Smooth muscle cell (in vitro differentiated cells): ENCODE measurements around the gene LRTM2. TPM values are rescaled to one million over a fixed set of nuclear protein-coding genes. Genes with fewer than 3 reads are reported as not detected.

ENCODE experiments used
- DNase-seq: peaks from one replicate; lab custom pipeline; 2025; ENCODE audit not compliant: unreplicated experiment; lab: John Stamatoyannopoulos, UW
- H2AFZ ChIP-seq: fragments of 200-600 bp; sonication (generic); 2 replicates; pipeline ENCODE4 v1.6.0; 2016; ENCODE audit warnings: antibody characterized with exemption, low read depth, mild to moderate bottlenecking
- H3F3A ChIP-seq: fragments of 200-600 bp; sonication (generic); 2 replicates; pipeline ENCODE4 v1.6.0; 2017; ENCODE audit warnings: antibody characterized with exemption, low read depth
- H3K27ac ChIP-seq: fragments of 200-600 bp; sonication (generic); 2 replicates; pipeline ENCODE4 v1.5.1; 2016; ENCODE audit warnings: low read depth, mild to moderate bottlenecking
- H3K27me3 ChIP-seq: fragments of 200-600 bp; sonication (generic); 2 replicates; pipeline ENCODE4 v1.6.1; 2016; ENCODE audit warnings: low read depth, mild to moderate bottlenecking
- H3K36me3 ChIP-seq: fragments of 200-600 bp; sonication (generic); 2 replicates; pipeline ENCODE4 v1.5.1; 2016; ENCODE audit warnings: low read depth
- H3K4me1 ChIP-seq: fragments of 200-600 bp; sonication (generic); 2 replicates; pipeline ENCODE4 v1.5.1; 2016; ENCODE audit warnings: low read depth
- H3K4me2 ChIP-seq: fragments of 200-600 bp; sonication (generic); 2 replicates; pipeline ENCODE4 v1.6.0; 2016; ENCODE audit warnings: mild to moderate bottlenecking
- H3K4me3 ChIP-seq: fragments of 200-600 bp; sonication (generic); 2 replicates; pipeline ENCODE4 v1.5.1; 2016; ENCODE audit warnings: mild to moderate bottlenecking
- H3K79me2 ChIP-seq: fragments of 200-600 bp; sonication (generic); 2 replicates; pipeline ENCODE4 v1.6.0; 2016; ENCODE audit warnings: low read depth, mild to moderate bottlenecking
- H3K9ac ChIP-seq: fragments of 200-600 bp; sonication (generic); 2 replicates; pipeline ENCODE4 v1.6.0; 2016; ENCODE audit warnings: low read depth
- H3K9me3 ChIP-seq: fragments of 200-600 bp; sonication (generic); replicated peaks from 2 replicates; pipeline ENCODE4 v1.5.1; 2016; ENCODE audit warnings: low read depth
- H4K20me1 ChIP-seq: fragments of 200-600 bp; sonication (generic); 2 replicates; pipeline ENCODE4 v1.6.0; 2016; ENCODE audit warnings: low read depth
- WGBS: methylation state at CpG from one replicate; pipeline ENCODE4 v1.1.7; 2016; ENCODE audit warnings: low lambda C conversion rate; 5-methylcytosine and 5-hydroxymethylcytosine counted together
- polyA plus RNA-seq: library from polyadenylated mRNA; unstranded; fragments of >200 nt; fragmentation: Nextera tagmentation; extraction: Ambion mirVana; gene quantifications from 2 replicates; pipeline ENCODE4 v1.2.1, GENCODE V29; 2016
- total RNA-seq: library from RNA; depleted of rRNA; stranded (reverse); fragments of >200 nt; gene quantifications from 2 replicates; pipeline ENCODE4 v1.2.3, GENCODE V29; 2014
- TF ChIP-seq, protein P1 (sequence below): fragments of 200-600 bp; sonication (generic); IDR thresholded peaks from 2 replicates; pipeline ENCODE4 v1.5.1; 2017; ENCODE audit warnings: borderline replicate concordance, mild to moderate bottlenecking, antibody characterized with exemption; ENCODE audit not compliant: insufficient read depth, poor library complexity, severe bottlenecking

Gene LRTM2
- total and polyA plus RNA-seq, 2 experiments from 2014 or later: not detected

DNA sequence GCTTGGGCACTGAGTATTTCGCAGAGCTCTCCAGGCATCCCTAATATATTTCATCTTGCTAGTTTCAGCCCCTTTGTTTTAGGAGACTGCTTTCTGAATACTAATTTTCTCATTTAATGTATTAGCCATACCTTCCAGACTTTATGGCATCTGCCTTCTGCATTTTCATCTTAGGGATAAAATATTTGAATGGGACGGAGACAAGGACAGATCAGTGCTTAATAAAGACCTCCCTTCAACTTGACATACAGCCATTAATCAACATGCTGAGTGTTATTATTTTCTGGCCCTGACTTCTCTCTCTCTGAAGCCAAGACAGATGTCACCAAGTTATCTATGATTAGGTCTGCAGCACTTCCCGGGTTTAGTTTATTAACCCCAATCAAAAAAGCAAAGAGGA lies 55.7 kb downstream of the LRTM2 start:
- TF ChIP-seq, protein P1, sequence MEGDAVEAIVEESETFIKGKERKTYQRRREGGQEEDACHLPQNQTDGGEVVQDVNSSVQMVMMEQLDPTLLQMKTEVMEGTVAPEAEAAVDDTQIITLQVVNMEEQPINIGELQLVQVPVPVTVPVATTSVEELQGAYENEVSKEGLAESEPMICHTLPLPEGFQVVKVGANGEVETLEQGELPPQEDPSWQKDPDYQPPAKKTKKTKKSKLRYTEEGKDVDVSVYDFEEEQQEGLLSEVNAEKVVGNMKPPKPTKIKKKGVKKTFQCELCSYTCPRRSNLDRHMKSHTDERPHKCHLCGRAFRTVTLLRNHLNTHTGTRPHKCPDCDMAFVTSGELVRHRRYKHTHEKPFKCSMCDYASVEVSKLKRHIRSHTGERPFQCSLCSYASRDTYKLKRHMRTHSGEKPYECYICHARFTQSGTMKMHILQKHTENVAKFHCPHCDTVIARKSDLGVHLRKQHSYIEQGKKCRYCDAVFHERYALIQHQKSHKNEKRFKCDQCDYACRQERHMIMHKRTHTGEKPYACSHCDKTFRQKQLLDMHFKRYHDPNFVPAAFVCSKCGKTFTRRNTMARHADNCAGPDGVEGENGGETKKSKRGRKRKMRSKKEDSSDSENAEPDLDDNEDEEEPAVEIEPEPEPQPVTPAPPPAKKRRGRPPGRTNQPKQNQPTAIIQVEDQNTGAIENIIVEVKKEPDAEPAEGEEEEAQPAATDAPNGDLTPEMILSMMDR: no peak
- Histone ChIP-seq H3K4me3 (no peak overlapping the region), H3K27me3 (peaks cover 11% of the 10 kb centered on the region), H3K9ac (no peak overlapping the region), H4K20me1 (no peaks in the 10 kb centered on the region), H3K4me1 (no peaks in the 10 kb centered on the region), H3K9me3 (no peaks in the 10 kb centered on the region), H3K27ac (no peak overlapping the region), H3F3A (no peaks in the 10 kb centered on the region), H3K36me3 (no peaks in the 10 kb centered on the region), H2AFZ (no peak overlapping the region), H3K79me2 (no peaks in the 10 kb centered on the region), H3K4me2 (no peak overlapping the region)
- WGBS: 96% methylated on average over 3 of the region's 3 CpGs
- no peak for DNase-seq

DNA sequence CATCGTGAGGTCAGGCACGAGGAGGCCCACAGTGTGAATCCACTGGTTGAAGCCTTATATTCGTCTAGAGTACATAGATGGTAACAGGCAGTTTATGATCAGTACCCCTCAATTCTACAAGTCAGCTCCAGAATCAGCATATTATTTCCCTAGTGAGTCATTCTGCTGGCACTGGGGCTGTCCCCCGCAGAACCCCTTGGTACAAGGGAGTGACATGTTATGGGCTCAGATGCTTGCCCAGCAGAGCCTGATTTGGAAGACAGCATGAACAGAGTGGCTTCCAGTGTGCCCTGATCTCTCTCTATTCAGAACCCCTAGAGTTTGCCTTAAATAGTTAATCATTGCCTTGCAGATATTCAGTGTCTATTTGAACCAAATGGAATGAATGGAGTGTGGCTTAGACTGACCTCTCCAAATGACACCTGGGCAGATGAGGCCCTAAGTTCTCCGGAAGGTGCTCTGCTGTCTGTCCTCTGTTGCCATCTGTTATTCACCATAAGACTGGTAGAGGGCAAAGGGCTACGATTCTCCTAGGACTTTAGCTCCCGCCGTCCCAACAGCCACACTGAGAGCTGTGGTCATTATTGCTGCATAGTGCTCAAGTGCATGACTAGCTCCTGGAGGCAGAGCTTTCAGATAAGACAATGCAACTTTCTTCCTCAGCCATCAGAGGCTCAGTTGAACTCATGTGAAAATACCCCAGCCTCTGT lies 57.0 kb downstream of the LRTM2 start:
- Histone ChIP-seq H3K27me3 (peaks cover 11% of the 10 kb centered on the region), H3K4me3 (no peak overlapping the region), H3F3A (no peaks in the 10 kb centered on the region), H3K27ac (no peak overlapping the region), H3K4me2 (no peak overlapping the region), H4K20me1 (no peaks in the 10 kb centered on the region), H3K36me3 (no peaks in the 10 kb centered on the region), H3K79me2 (no peaks in the 10 kb centered on the region), H3K9me3 (no peaks in the 10 kb centered on the region), H2AFZ (no peak overlapping the region), H3K4me1 (no peaks in the 10 kb centered on the region), H3K9ac (no peak overlapping the region)
- DNase-seq: no peak
- WGBS: 95% methylated on average over 8 of the region's 8 CpGs
- TF ChIP-seq, protein P1: no peak

DNA sequence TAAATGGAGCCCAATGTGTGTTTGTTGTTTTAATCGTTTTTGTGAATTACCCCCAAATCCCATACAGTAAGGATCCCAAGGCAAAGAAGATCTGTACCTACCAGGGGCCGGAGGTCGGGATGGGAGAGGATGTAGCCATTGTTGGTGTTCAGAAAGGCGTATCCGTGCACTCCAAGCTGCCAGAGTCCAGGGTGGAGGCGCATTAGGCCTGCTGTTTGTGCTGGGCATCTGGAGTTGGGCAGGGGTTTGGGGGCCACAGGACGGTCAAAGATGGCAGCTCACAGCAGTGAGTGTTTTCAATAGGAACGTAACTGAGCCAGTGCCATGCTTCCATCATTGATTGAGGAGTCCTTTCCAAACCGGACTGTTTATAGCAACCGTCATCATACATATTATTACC lies 57.8 kb downstream of the LRTM2 start:
- no peak for DNase-seq

More for the DNA sequence above, 57.8 kb downstream of the LRTM2 start:
- H3K4me1 ChIP-seq: no peaks in the 10 kb centered on the region
- H3K27ac ChIP-seq: no peak overlapping the region
- peaks cover 11% of the 10 kb centered on the region for H3K27me3 ChIP-seq
- no peaks in the 10 kb centered on the region for H4K20me1 ChIP-seq
- no peaks in the 10 kb centered on the region for H3K79me2 ChIP-seq
- no peak overlapping the region for H3K4me3 ChIP-seq
- TF ChIP-seq, protein P1: no peak
- 95% methylated on average over 10 of the region's 10 CpGs for WGBS
- H3K36me3 ChIP-seq: no peaks in the 10 kb centered on the region
- no peaks in the 10 kb centered on the region for H3K9me3 ChIP-seq
- no peaks in the 10 kb centered on the region for H3F3A ChIP-seq
- no peak overlapping the region for H2AFZ ChIP-seq
- H3K9ac ChIP-seq: no peak overlapping the region
- no peak overlapping the region for H3K4me2 ChIP-seq
